SK-N-SH (cell line): Measurements from ENCODE around the gene MCM9. TPM values are rescaled to one million over a fixed set of nuclear protein-coding genes. Genes with fewer than 3 reads are reported as not detected.

Experiments
- CTCF ChIA-PET: fragments of 300-600, 350-600 bp; formaldehyde crosslinking; extraction: SDS; loops from one replicate; lab custom pipeline; 2021; lab: Yijun Ruan, JAX
- POLR2A ChIA-PET: fragments of 350-600 bp; sonication (Branson Sonifier 250); formaldehyde crosslinking; extraction: SDS; loops from one replicate; lab custom pipeline; 2020; ENCODE audit warnings: antibody characterized with exemption, inconsistent platforms; lab: Yijun Ruan, JAX
- DNase-seq: peaks from one replicate; pipeline ENCODE4 v3.0.0; 2012
- H2AFZ ChIP-seq: fragments of 200-600 bp; sonication (generic); 2 replicates; pipeline ENCODE4 v1.8.1; 2016; ENCODE audit warnings: antibody characterized with exemption, mild to moderate bottlenecking, low read depth
- H3F3A ChIP-seq: fragments of 200-600 bp; sonication (generic); replicated peaks from 2 replicates; pipeline ENCODE3; 2016; ENCODE audit warnings: antibody characterized with exemption, mild to moderate bottlenecking; ENCODE audit not compliant: insufficient read depth
- H3K27ac ChIP-seq, 2 experiments: fragments of 200-500 bp in 1 of 2; fragments of 200-600 bp in 1 of 2; sonication (Bioruptor generic) in 1 of 2; sonication (generic), shearing (Covaris generic) in 1 of 2; 2 replicates each; pipeline versions ENCODE4 v1.5.1 to v1.6.1; 2014 to 2016; ENCODE audit warnings: low read depth in 2 of 2, inconsistent platforms in 1 of 2, low read length in 1 of 2, mild to moderate bottlenecking in 1 of 2, mixed read lengths in 1 of 2
- H3K27me3 ChIP-seq: fragments of 200-600 bp; sonication (generic), shearing (Covaris generic); 2 replicates; pipeline ENCODE4 v1.6.1; 2016; ENCODE audit warnings: mixed run types; ENCODE audit not compliant: insufficient read depth
- H3K36me3 ChIP-seq, 2 experiments: fragments of 200-500 bp in 1 of 2; fragments of 200-600 bp in 1 of 2; sonication (Bioruptor generic) in 1 of 2; sonication (generic) in 1 of 2; replicated peaks in 1 of 2; 2 replicates each; pipeline versions ENCODE3 to v1.5.1; 2014 to 2016; ENCODE audit warnings: low read length in 1 of 2, mild to moderate bottlenecking in 1 of 2; ENCODE audit not compliant: insufficient read depth in 2 of 2, control insufficient read depth in 1 of 2
- H3K4me1 ChIP-seq, 2 experiments: fragments of 200-500 bp in 1 of 2; fragments of 200-600 bp in 1 of 2; sonication (Bioruptor generic) in 1 of 2; sonication (generic), shearing (Covaris generic) in 1 of 2; 2 replicates each; pipeline versions ENCODE4 v1.5.1 to v1.6.1; 2014 to 2016; ENCODE audit warnings: low read depth in 1 of 2, low read length in 1 of 2, mixed run types in 1 of 2; ENCODE audit not compliant: insufficient read depth in 2 of 2, control insufficient read depth in 1 of 2
- H3K4me2 ChIP-seq: fragments of 200-600 bp; sonication (generic), shearing (Covaris generic); 2 replicates; pipeline ENCODE4 v1.6.1; 2017; ENCODE audit warnings: mixed run types
- H3K4me3 ChIP-seq, 2 experiments: fragments of 200-500 bp in 1 of 2; fragments of 200-600 bp in 1 of 2; sonication (Bioruptor generic) in 1 of 2; sonication (generic), shearing (Covaris generic) in 1 of 2; 2 replicates each; pipeline versions ENCODE4 v1.5.1 to v1.8.1; 2014 to 2016; ENCODE audit warnings: low read depth in 2 of 2, inconsistent platforms in 1 of 2, low read length in 1 of 2, mild to moderate bottlenecking in 1 of 2, mixed read lengths in 1 of 2, moderate library complexity in 1 of 2
- H3K79me2 ChIP-seq: fragments of 200-600 bp; sonication (generic); 2 replicates; pipeline ENCODE4 v1.8.1; 2017; ENCODE audit warnings: mild to moderate bottlenecking; ENCODE audit not compliant: insufficient read depth
- H3K9ac ChIP-seq: fragments of 200-600 bp; sonication (generic); 2 replicates; pipeline ENCODE4 v1.6.1; 2017; ENCODE audit warnings: mixed run types
- H3K9me2 ChIP-seq: fragments of 200-600 bp; sonication (generic); 2 replicates; pipeline ENCODE4 v1.6.1; 2017; ENCODE audit warnings: mixed run types
- H3K9me3 ChIP-seq: fragments of 200-600 bp; sonication (generic); 2 replicates; pipeline ENCODE4 v1.6.1; 2017; ENCODE audit warnings: mixed run types, mild to moderate bottlenecking, moderate library complexity
- H4K20me1 ChIP-seq: fragments of 200-600 bp; sonication (generic); 2 replicates; pipeline ENCODE4 v1.6.1; 2017; ENCODE audit warnings: mild to moderate bottlenecking, mixed run types; ENCODE audit not compliant: insufficient read depth
- CHD2 ChIP-seq: fragments of 150-350 bp; IDR thresholded peaks from 2 replicates; pipeline ENCODE4 v1.6.1; 2018; ENCODE audit warnings: low read length; ENCODE audit not compliant: partially characterized antibody
- ELF1 ChIP-seq: IDR thresholded peaks from 2 replicates; pipeline ENCODE4 v1.4.0; 2012
- EP300 ChIP-seq, 2 experiments: IDR thresholded peaks; 2 replicates each; pipeline versions ENCODE4 v1.4.0 to v1.6.1; 2012; ENCODE audit warnings: borderline replicate concordance in 1 of 2, low read depth in 1 of 2, low read length in 1 of 2
- EZH2phosphoT487 ChIP-seq: fragments of 200-600 bp; sonication (generic); IDR thresholded peaks from 2 replicates; pipeline ENCODE4 v1.6.1; 2017; ENCODE audit warnings: low read depth, mixed run types, mild to moderate bottlenecking, antibody characterized with exemption, moderate library complexity, borderline replicate concordance
- FOXJ3 ChIP-seq: sonication (generic); formaldehyde crosslinking; IDR thresholded peaks from 2 replicates; pipeline ENCODE4 v1.5.1; 2020; ENCODE audit warnings: mild to moderate bottlenecking, missing genetic modification reagents
- GABPA ChIP-seq: IDR thresholded peaks from 2 replicates; pipeline ENCODE4 v1.4.0; 2012; ENCODE audit warnings: low read depth, mild to moderate bottlenecking
- GATA2 ChIP-seq: sonication (generic); formaldehyde crosslinking; IDR thresholded peaks from 2 replicates; pipeline ENCODE4 v1.5.0; 2020; ENCODE audit warnings: mild to moderate bottlenecking, missing genetic modification reagents
- IRF3 ChIP-seq: fragments of 150-350 bp; IDR thresholded peaks from 2 replicates; pipeline ENCODE4 v1.6.1; 2016; ENCODE audit warnings: mild to moderate bottlenecking, low read depth, low read length
- MXI1 ChIP-seq: IDR thresholded peaks from 2 replicates; pipeline ENCODE4 v1.6.1; 2012; ENCODE audit warnings: mild to moderate bottlenecking, low read depth, low read length, improper control_type of control experiment
- NRF1 ChIP-seq: IDR thresholded peaks from 2 replicates; pipeline ENCODE4 v1.6.1; 2012; ENCODE audit warnings: low read depth, mild to moderate bottlenecking, low read length
- RAD21 ChIP-seq: IDR thresholded peaks from 2 replicates; pipeline ENCODE4 v1.6.1; 2012; ENCODE audit warnings: mild to moderate bottlenecking, low read length
- RFX5 ChIP-seq: IDR thresholded peaks from 2 replicates; pipeline ENCODE4 v1.6.1; 2012; ENCODE audit warnings: mild to moderate bottlenecking, improper control_type of control experiment, low read length
- SMC3 ChIP-seq: IDR thresholded peaks from 2 replicates; pipeline ENCODE4 v1.6.1; 2012; ENCODE audit warnings: low read depth, low read length, improper control_type of control experiment
- WGBS: methylation state at CpG from one replicate; pipeline ENCODE4 v1.1.6; 2017; ENCODE audit warnings: low lambda C conversion rate; 5-methylcytosine and 5-hydroxymethylcytosine counted together
- polyA plus RNA-seq, 3 experiments: library from polyadenylated mRNA; depleted of rRNA; stranded (reverse); fragments of >200 nt; gene quantifications; 2 replicates each; pipeline ENCODE4 v1.2.3, GENCODE V29; 2012
- TF ChIP-seq, protein P1 (sequence below): IDR thresholded peaks from 2 replicates; pipeline ENCODE4 v1.4.0; 2012; ENCODE audit warnings: low read depth
- TF ChIP-seq, protein P2 (sequence below): IDR thresholded peaks from 2 replicates; pipeline ENCODE4 v1.4.0; 2012; ENCODE audit warnings: low read depth, borderline replicate concordance

The MCM9 gene
- polyA plus RNA-seq, 1 of the 3 experiments (the other 2 are of a cell fraction), result 1.7 TPM

- Histone ChIP-seq H3K36me3 (no peaks in the 10 kb centered on the region), H3K4me1 (no peaks in the 10 kb centered on the region), H3K79me2 (no peaks in the 10 kb centered on the region), H3F3A (no peaks in the 10 kb centered on the region), H3K4me2 (no peak overlapping the region), H2AFZ (no peak overlapping the region), H3K9me2 (no peaks in the 10 kb centered on the region; the same call in 1 of the 2 replicates), H3K9ac (no peak overlapping the region), H4K20me1 (no peaks in the 10 kb centered on the region), H3K27ac (no peak overlapping the region), H3K27me3 (no peaks in the 10 kb centered on the region), H3K4me3 (no peak overlapping the region), H3K9me3 (no peaks in the 10 kb centered on the region; the same call in 1 of the 2 replicates)
- ChIA-PET POLR2A (no interaction called here), CTCF (interaction anchor here (8.2 kb wide), 1 partner anchor 145 kb away, joined by 74 read pairs; no protein-coding TSS in a partner anchor)
- 70% methylated on average over 2 of the region's 2 CpGs for WGBS
- DNase-seq, result no peak
- no peak for TF ChIP-seq GABPA
- TF ChIP-seq MXI1, result no peak
- no peak for TF ChIP-seq RAD21
- TF ChIP-seq GATA2 (CRISPR knock-in tag), result no peak
- TF ChIP-seq ELF1, result no peak
- no peak for TF ChIP-seq IRF3
- TF ChIP-seq EZH2phosphoT487, result no peak
- TF ChIP-seq CHD2, result no peak
- TF ChIP-seq, protein P1, sequence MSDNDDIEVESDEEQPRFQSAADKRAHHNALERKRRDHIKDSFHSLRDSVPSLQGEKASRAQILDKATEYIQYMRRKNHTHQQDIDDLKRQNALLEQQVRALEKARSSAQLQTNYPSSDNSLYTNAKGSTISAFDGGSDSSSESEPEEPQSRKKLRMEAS, result no peak
- no peak for TF ChIP-seq SMC3
- no peak for TF ChIP-seq RFX5
- TF ChIP-seq EP300 (IDR thresholded peaks at IDR 0.05; ENCODE audit: borderline replicate concordance in 1 of 2, low read depth in 1 of 2, low read length in 1 of 2), result no peak
- TF ChIP-seq NRF1, result no peak
- no peak for TF ChIP-seq FOXJ3 (CRISPR knock-in tag)
Observed at GRCh38 chr6:118965843-118966370, 30.9 kb upstream of the MCM9 start.

GRCh38 chr6:118965371-118965770 lies 30.4 kb upstream of the MCM9 start:
- Histone ChIP-seq H3K4me1 (no peaks in the 10 kb centered on the region), H4K20me1 (no peaks in the 10 kb centered on the region), H3K4me3 (no peak overlapping the region), H3K4me2 (no peak overlapping the region), H3K9me3 (no peaks in the 10 kb centered on the region; the same call in 1 of the 2 replicates), H3K79me2 (no peaks in the 10 kb centered on the region), H3K9ac (no peak overlapping the region), H3F3A (no peaks in the 10 kb centered on the region), H3K27ac (no peak overlapping the region), H3K9me2 (no peaks in the 10 kb centered on the region; the same call in 1 of the 2 replicates), H3K36me3 (no peaks in the 10 kb centered on the region), H2AFZ (no peak overlapping the region), H3K27me3 (no peaks in the 10 kb centered on the region)
- WGBS, result 90% methylated on average over 3 of the region's 3 CpGs
- TF ChIP-seq MXI1 (no peak), CHD2 (no peak)
- TF ChIP-seq, protein P2, sequence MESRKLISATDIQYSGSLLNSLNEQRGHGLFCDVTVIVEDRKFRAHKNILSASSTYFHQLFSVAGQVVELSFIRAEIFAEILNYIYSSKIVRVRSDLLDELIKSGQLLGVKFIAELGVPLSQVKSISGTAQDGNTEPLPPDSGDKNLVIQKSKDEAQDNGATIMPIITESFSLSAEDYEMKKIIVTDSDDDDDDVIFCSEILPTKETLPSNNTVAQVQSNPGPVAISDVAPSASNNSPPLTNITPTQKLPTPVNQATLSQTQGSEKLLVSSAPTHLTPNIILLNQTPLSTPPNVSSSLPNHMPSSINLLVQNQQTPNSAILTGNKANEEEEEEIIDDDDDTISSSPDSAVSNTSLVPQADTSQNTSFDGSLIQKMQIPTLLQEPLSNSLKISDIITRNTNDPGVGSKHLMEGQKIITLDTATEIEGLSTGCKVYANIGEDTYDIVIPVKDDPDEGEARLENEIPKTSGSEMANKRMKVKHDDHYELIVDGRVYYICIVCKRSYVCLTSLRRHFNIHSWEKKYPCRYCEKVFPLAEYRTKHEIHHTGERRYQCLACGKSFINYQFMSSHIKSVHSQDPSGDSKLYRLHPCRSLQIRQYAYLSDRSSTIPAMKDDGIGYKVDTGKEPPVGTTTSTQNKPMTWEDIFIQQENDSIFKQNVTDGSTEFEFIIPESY, result no peak
- no peak for DNase-seq
- POLR2A ChIA-PET, result no interaction called here
- CTCF ChIA-PET, result interaction anchor here (8.2 kb wide), 1 partner anchor 145 kb away, joined by 74 read pairs; no protein-coding TSS in a partner anchor
